ENCODE results near the gene CCSER1. TPM values are rescaled to one million over a fixed set of nuclear protein-coding genes. Genes with fewer than 3 reads are reported as not detected.

Gene CCSER1
- polyA plus RNA-seq, 3 donors from 2014 or later: 0.13 to 0.99 (median 0.90) TPM

DNA sequence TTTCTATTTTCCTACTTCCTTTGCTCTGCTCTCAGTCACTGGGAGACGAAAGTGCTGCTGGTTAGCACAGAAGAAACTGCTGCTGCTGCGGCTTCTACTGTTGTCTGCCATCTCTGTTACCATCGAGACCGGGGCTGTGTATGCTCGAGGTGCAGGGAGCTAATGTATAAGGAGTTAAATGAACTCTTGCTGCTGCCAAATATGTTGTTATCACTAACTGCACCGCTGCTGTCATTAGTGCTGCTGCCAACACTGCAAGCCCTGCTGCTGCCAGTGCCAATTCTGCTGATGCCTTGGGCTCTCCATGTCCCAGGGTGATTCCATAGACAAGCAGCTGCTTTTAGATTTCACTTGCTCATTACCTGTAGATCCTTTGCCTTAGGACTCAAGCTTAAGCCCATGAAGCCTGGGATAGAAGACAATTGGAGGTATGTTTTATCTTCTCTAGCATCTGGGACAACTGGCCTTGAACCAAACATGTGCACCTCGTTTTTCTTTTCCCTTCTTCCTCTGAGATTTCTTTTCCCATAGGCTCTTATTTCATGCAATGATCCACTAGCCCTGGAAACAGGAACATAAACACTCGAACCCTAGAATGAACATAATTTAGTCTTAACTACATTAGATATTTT lies 107.8 kb downstream of the CCSER1 start:
- peaks cover 0 to 3% (median 0%) of the 10 kb centered on the region in 3 donors for H3K27me3 Mint-ChIP-seq (ENCODE audit: low read depth in 3 of 3)
- no peaks in the 10 kb centered on the region for H3K4me1 Mint-ChIP-seq
- DNase-seq: no peak
- H3K27ac Mint-ChIP-seq: no peak overlapping the region
- H3K4me3 Mint-ChIP-seq: no peak overlapping the region
- peaks cover 0 to 18% (median under 1%) of the 10 kb centered on the region in 6 donors for H3K9me3 Mint-ChIP-seq
- H3K36me3 Mint-ChIP-seq: no peaks in the 10 kb centered on the region

DNA sequence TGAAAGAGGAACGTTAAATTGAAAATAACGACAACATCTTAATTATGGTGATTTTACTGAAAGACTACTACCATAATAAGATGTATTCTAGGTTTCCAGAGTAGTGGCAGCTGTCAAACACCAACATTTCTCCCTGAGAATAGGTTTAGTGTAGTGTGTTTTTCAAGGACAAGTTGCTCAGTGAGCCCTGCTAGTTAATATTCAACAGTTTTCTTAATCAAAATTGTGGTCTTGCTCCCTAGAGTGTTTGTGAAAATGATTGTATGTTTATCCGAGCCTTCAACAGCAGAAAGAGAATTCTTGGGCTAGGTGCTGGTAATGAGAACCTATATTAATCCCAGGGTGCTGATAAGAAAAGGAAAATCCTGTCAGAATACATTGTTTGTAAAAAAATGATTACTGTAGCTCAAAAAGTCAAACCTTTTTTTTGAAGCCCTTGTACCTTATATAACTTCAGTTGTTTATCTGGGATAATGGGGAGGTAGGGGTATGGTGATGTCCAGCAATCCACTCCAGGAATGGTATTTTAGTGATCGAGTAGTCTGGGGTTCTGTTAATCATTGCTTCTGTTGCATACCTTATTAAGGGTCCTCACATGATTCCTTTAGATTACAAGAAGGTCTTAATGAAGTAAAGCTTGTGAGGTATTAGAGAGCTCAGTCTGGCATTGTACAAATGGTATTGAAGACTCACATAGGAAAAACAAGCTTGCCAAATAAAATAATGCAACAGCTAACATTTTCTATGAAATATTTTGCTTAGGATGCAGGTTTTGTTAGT lies 110.7 kb downstream of the CCSER1 start:
- Mint-ChIP-seq H3K36me3 (no peaks in the 10 kb centered on the region), H3K27ac (no peak overlapping the region), H3K9me3 (peaks cover 0 to 18% (median 0%) of the 10 kb centered on the region in 6 donors), H3K4me3 (no peak overlapping the region), H3K4me1 (no peaks in the 10 kb centered on the region), H3K27me3 (ENCODE audit: low read depth in 3 of 3) (peaks cover 0 to 3% (median 2%) of the 10 kb centered on the region in 3 donors)
- DNase-seq: no peak

DNA sequence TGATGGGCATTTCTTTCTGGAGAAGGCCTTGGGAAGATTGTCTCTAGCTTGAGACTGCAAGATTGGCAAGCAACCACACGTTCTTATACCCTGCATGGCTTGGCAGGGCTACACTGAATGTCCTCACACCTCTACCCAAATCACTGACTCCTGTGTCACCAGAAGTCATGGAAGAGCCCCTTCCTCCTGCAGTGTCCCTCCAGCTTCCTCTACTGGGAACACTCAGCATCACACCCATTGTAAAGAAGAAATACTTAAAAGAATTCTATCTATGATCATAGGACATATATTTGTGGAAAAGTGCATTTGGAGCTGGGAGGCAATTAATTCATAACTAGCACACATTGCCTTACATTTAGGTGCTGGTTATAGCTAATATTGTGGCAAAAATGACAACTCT lies 113.1 kb downstream of the CCSER1 start:
- H3K9me3 Mint-ChIP-seq: peaks cover 0 to 9% (median 0%) of the 10 kb centered on the region in 6 donors
- DNase-seq: no peak
- H3K4me3 Mint-ChIP-seq: no peak overlapping the region
- H3K4me1 Mint-ChIP-seq: no peaks in the 10 kb centered on the region
- H3K36me3 Mint-ChIP-seq: no peaks in the 10 kb centered on the region
- no peak overlapping the region for H3K27ac Mint-ChIP-seq
- H3K27me3 Mint-ChIP-seq (ENCODE audit: low read depth in 3 of 3): peaks cover 0 to 3% (median 2%) of the 10 kb centered on the region in 3 donors

DNA sequence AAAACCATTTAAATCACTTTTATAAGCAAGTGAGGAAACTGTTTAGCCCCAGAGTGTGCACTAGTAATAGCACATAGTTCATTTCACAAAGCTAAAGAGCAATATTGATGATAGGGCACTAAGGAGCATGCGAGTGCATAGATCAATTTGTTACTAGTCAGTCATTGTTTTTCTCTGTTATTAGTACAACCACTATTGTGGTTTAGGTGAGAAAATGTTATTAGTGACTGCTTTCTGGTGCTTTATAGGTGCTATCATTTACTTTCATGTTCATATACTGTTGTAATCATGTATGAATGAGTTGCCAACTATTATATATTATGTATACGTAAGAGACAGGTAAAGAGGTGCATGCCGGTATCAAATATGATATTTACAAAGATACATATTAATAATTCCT lies 113.8 kb downstream of the CCSER1 start:
- no peak for DNase-seq
- Mint-ChIP-seq H3K36me3 (no peaks in the 10 kb centered on the region), H3K4me1 (no peaks in the 10 kb centered on the region), H3K9me3 (peaks cover 0 to 9% (median 0%) of the 10 kb centered on the region in 6 donors), H3K27me3 (ENCODE audit: low read depth in 3 of 3) (peaks cover 0 to 3% (median 2%) of the 10 kb centered on the region in 3 donors), H3K27ac (no peak overlapping the region), H3K4me3 (no peak overlapping the region)

DNA sequence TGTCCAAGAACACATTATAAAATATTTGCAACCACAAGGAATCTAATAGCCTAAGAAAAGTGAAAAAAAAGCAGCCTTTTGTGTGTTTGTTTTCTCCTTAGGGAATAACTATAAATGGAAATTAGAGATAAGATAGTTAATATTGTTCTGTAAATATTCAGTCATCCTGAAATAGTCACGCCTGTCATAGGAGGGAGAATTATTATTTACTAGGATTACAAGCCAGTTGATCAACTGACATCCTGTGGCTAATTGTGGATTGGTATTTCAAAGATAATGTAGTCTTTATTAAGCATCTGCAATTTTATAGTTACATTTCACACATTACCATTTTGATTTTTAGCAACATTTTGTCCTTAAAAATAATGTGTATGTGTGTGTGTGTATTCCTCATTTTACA lies 118.6 kb downstream of the CCSER1 start:
- H3K9me3 Mint-ChIP-seq: peaks cover 0 to 3% (median under 1%) of the 10 kb centered on the region in 6 donors
- no peaks in the 10 kb centered on the region for H3K4me1 Mint-ChIP-seq
- no peak overlapping the region for H3K4me3 Mint-ChIP-seq
- H3K27ac Mint-ChIP-seq: no peak overlapping the region
- no peaks in the 10 kb centered on the region for H3K36me3 Mint-ChIP-seq
- no peaks in the 10 kb centered on the region for H3K27me3 Mint-ChIP-seq (ENCODE audit: low read depth in 3 of 3)
- no peak for DNase-seq

DNA sequence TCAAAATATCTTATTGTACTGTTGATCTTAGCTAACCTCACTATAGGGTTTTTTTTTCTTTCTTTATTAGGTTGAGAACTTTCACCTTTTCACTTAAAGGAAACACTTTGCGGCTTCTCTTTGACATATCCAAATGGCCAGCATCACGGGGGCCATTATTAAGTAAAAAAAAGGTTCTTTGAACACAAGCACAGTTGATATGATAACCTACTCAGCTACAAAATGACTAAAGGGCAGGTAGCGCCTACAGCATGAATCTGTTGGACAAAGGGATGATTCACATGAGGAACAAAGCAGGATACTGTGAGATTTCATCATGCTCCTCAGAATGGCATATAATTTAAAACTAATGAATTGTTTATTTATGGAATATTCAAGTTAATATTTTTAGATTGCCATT lies 119.6 kb downstream of the CCSER1 start:
- Mint-ChIP-seq H3K4me1 (no peaks in the 10 kb centered on the region), H3K36me3 (no peaks in the 10 kb centered on the region), H3K27me3 (ENCODE audit: low read depth in 3 of 3) (peaks cover 0 to 1% (median 0%) of the 10 kb centered on the region in 3 donors), H3K4me3 (no peak overlapping the region), H3K9me3 (peaks cover 0 to 4% (median under 1%) of the 10 kb centered on the region in 6 donors), H3K27ac (no peak overlapping the region)
- DNase-seq: no peak

DNA sequence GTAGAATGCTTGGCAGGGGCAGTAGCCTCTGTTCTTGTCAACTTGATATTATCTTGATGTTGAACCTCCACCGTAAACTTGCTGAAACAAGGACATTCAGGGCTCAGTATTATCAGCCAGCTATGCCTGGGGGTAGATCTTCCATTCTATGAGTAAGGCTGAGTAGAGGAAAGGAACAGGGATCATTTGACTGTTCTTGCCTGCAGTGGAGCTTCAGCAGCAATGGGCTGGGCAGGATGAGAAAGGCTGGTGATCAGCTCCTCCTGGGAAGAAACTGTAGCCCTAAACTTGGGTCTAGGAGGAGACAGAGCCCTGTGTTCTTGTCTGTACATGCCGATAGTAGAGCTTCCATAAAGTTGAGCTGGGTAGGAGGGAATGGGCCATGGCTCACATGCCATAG lies 127.2 kb downstream of the CCSER1 start:
- Mint-ChIP-seq H3K4me3 (no peak overlapping the region), H3K4me1 (no peaks in the 10 kb centered on the region), H3K9me3 (peaks cover 0 to 13% (median 2%) of the 10 kb centered on the region in 6 donors), H3K27me3 (ENCODE audit: low read depth in 3 of 3) (peaks cover 0 to 2% (median 0%) of the 10 kb centered on the region in 3 donors), H3K36me3 (no peaks in the 10 kb centered on the region), H3K27ac (no peak overlapping the region)
- no peak for DNase-seq

DNA sequence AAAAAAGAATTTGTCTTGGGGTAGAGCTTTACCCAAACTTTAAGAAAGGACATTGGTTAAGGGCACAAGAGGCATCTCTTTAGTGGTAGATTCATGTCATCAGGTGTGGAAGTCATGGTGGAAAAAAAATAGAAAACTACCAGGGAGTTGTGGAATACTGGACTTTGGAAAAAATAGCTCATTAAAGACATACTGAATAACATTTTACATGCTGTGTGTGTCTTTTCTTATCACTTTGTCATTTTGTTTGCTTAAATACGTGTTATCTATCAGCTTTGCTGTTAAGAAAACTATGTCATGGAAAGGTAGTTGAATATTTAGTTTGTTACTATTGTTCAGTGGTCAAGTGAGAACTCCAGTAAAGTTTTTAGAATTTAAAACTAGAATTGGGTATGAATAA lies 147.0 kb downstream of the CCSER1 start:
- H3K9me3 Mint-ChIP-seq: peaks cover 3 to 26% (median 9%) of the 10 kb centered on the region in 6 donors
- no peak overlapping the region for H3K4me3 Mint-ChIP-seq
- no peak for DNase-seq
- H3K27ac Mint-ChIP-seq: no peak overlapping the region
- no peaks in the 10 kb centered on the region for H3K4me1 Mint-ChIP-seq
- H3K36me3 Mint-ChIP-seq: no peaks in the 10 kb centered on the region
- peaks cover 0 to 3% (median 0%) of the 10 kb centered on the region in 3 donors for H3K27me3 Mint-ChIP-seq (ENCODE audit: low read depth in 3 of 3)

DNA sequence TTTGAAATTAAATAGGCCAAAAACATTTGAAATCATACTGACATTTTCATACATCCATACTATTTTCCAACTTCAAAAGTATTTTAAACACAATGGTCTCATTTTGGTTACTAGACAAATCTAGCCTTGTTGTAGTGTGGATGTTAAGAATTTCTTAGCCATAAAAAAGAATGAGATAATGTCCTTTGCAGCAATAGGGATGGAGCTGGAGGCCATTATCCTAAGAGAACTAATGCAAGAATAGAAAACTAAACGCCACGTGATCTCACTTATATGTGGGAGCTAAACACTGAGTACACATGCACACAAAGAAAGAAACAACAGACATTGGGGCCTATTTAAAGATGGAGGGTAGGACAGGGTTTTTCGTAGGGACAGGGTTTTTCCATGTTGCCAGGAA lies 153.8 kb downstream of the CCSER1 start:
- H3K4me3 Mint-ChIP-seq: no peak overlapping the region
- H3K27ac Mint-ChIP-seq: no peak overlapping the region
- H3K9me3 Mint-ChIP-seq: peaks cover 0 to 17% (median 3%) of the 10 kb centered on the region in 6 donors
- H3K36me3 Mint-ChIP-seq: no peaks in the 10 kb centered on the region
- no peaks in the 10 kb centered on the region for H3K4me1 Mint-ChIP-seq
- H3K27me3 Mint-ChIP-seq (ENCODE audit: low read depth in 3 of 3): peaks cover 0 to 4% (median 0%) of the 10 kb centered on the region in 3 donors
- DNase-seq: no peak

DNA sequence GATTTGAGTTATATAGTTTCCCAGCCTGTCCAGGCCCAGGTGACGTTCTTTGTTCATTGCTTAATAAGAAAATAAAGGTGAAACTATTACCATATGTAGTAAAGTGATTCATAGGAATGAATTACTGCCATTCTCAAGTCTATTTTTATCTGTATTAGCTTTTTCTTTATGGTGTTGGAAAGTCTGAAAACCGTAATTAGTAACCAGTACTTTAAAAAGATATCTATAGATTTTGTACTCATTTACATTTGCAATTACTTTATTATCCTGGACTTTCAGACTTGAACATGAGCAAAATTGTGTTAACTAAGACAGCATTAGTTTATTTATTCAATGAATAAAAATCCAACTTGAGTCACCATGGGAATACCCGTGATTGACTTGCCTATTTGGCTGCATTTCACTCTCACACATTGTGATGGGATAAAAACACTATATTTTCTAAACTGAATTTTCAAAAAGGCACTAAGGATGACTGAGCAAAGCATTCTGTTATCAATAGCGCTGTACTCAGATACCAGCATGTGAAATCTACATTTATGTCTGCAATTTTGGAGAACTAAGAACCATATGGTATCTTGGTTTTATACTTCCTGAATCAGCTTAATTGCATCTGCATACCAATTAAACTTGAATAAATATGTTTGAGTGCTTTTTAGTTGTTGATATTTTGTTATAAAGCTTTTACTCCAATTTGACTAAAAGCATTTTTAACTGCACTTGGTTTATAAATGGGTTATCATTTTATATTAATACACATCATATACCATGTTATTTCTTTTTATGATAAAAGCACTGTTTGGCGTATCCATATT lies 154.6 kb downstream of the CCSER1 start:
- H3K4me1 Mint-ChIP-seq: no peaks in the 10 kb centered on the region
- H3K27ac Mint-ChIP-seq: no peak overlapping the region
- no peak for DNase-seq
- no peaks in the 10 kb centered on the region for H3K36me3 Mint-ChIP-seq
- H3K27me3 Mint-ChIP-seq (ENCODE audit: low read depth in 3 of 3): peaks cover 0 to 4% (median 0%) of the 10 kb centered on the region in 3 donors
- H3K9me3 Mint-ChIP-seq: peaks cover 0 to 14% (median 3%) of the 10 kb centered on the region in 6 donors
- no peak overlapping the region for H3K4me3 Mint-ChIP-seq

DNA sequence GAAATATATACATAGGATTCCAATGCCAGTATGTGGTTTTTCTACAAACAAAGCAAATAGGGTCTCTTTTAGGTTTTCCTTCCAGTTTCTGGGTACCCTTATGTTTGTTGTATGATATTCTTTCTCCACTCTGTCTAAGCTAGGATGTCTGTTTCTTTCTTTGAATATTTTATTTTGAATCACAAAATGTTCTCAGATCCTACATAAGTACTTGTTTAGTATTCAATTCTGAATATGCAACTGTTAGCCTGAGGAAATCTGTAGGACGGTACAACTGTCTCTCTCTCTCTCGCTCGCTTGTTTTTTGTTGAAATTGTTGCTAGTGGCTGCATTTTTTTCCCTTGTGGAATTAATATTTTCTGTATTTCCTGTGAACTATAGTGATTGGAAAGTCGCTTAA lies 163.2 kb downstream of the CCSER1 start:
- H3K9me3 Mint-ChIP-seq: peaks cover 0 to 4% (median 0%) of the 10 kb centered on the region in 6 donors
- no peak for DNase-seq
- no peaks in the 10 kb centered on the region for H3K36me3 Mint-ChIP-seq
- H3K27ac Mint-ChIP-seq: no peak overlapping the region
- H3K4me1 Mint-ChIP-seq: no peaks in the 10 kb centered on the region
- H3K27me3 Mint-ChIP-seq (ENCODE audit: low read depth in 3 of 3): no peaks in the 10 kb centered on the region
- H3K4me3 Mint-ChIP-seq: no peak overlapping the region

DNA sequence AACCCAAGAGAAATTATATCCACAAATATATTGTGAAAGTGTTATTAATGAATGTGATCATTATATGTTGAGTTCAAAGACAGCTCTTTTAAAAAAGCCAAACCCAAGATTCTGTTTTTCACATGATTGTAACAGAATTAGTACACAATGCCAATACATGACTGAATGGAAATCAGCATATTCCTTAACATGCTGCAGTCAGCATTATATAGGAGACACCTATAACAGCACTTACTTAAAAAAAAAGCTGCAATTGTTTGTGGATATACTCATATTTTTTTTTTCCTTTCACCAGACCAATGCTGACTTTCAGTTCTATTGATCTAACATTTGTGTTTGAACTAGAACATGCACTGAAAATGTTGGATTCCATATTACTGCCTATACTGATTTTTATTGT lies 165.2 kb downstream of the CCSER1 start:
- Mint-ChIP-seq H3K36me3 (no peaks in the 10 kb centered on the region), H3K9me3 (peaks cover 0 to 4% (median 0%) of the 10 kb centered on the region in 6 donors)

DNA sequence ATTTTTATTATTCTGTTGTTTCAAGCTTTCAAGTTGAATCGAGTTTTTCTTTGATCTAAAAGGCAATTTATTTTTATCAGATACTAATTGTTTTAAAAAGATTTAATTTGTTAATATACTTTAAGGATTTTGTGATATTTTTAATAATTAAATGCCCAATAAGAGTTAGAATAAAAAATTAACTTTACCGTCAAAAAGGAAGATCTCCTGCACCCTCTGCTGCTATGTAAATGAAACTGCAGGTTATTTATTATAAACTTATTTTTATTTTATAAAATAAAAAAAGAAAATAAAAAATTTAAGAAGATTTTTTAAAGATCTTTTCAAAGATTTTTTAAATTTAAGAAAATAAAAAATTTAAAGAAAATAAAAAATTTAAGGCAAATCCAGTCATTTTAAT lies 166.1 kb downstream of the CCSER1 start:
- DNase-seq: no peak
- no peak overlapping the region for H3K27ac Mint-ChIP-seq
- H3K36me3 Mint-ChIP-seq: no peaks in the 10 kb centered on the region
- H3K4me1 Mint-ChIP-seq: no peaks in the 10 kb centered on the region
- peaks cover 0 to 1% (median 0%) of the 10 kb centered on the region in 6 donors for H3K9me3 Mint-ChIP-seq
- H3K4me3 Mint-ChIP-seq: no peak overlapping the region
- H3K27me3 Mint-ChIP-seq (ENCODE audit: low read depth in 3 of 3): no peaks in the 10 kb centered on the region

More for the DNA sequence above, 165.2 kb downstream of the CCSER1 start:
- Mint-ChIP-seq H3K27me3 (ENCODE audit: low read depth in 3 of 3) (no peaks in the 10 kb centered on the region), H3K27ac (no peak overlapping the region), H3K4me1 (no peaks in the 10 kb centered on the region), H3K4me3 (no peak overlapping the region)
- DNase-seq: no peak

DNA sequence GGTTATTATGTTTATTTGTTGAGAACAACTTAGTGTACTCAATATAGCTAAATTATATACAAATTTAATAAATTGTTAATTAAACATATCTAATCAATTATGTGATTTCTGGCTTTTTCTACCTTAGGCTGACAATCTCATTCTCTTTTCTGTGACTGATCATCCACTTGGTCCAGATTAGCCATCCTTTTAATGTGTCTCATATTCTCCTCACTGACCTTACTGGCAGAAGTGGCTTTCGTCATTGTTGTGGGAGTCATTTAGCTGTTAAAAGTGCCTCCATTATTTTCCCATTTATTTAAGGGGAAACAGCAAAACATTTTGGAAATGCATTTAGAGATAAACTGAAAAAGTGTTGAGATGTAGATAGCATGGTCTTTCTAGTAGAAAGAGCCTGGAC lies 172.2 kb downstream of the CCSER1 start:
- Mint-ChIP-seq H3K36me3 (no peaks in the 10 kb centered on the region), H3K27ac (no peak overlapping the region), H3K9me3 (peaks cover 0 to 7% (median 2%) of the 10 kb centered on the region in 6 donors), H3K4me1 (no peaks in the 10 kb centered on the region), H3K4me3 (no peak overlapping the region), H3K27me3 (ENCODE audit: low read depth in 3 of 3) (peaks cover 0 to 3% (median 0%) of the 10 kb centered on the region in 3 donors)
- DNase-seq: no peak

All from immature natural killer cell (primary cell).